CD4-positive, alpha-beta T cell treated with Interleukin-12 subunit alpha and Interleukin-12 subunit beta, for 1 hour (primary cell): Measurements from ENCODE around the gene LLGL2.
A peak's percentile ranks its signal among the peaks of the same experiment; 100 is the strongest.
"Not testable (repeated sequence)": the region's sequence is repeated elsewhere in the genome, so short reads cannot be mapped to it uniquely, and the experiment has no call there.

Experiments used
- DNase-seq: peaks from one replicate; pipeline ENCODE4 v3.0.0-alpha.2; 2020

The LLGL2 gene

GRCh38 chr17:75507733-75508719, 17.5 kb upstream of the LLGL2 start:
- no peak for DNase-seq

- DNase-seq: no peak
Observed at GRCh38 chr17:75508931-75509361, 16.6 kb upstream of the LLGL2 start.

GRCh38 chr17:75509528-75510258, 15.8 kb upstream of the LLGL2 start:
- no peak for DNase-seq

- no peak for DNase-seq
Observed at GRCh38 chr17:75511270-75511609, 14.3 kb upstream of the LLGL2 start.

- no peak for DNase-seq
Observed at GRCh38 chr17:75511610-75512575, 13.6 kb upstream of the LLGL2 start.

GRCh38 chr17:75512926-75513640, 12.4 kb upstream of the LLGL2 start:
- no peak for DNase-seq

- DNase-seq: no peak
Observed at GRCh38 chr17:75513641-75514000, 11.9 kb upstream of the LLGL2 start.

- no peak for DNase-seq
Observed at GRCh38 chr17:75514299-75514918, 11.1 kb upstream of the LLGL2 start.

GRCh38 chr17:75514919-75515495, 10.5 kb upstream of the LLGL2 start:
- no peak for DNase-seq

- peak; percentile 77 for DNase-seq
Observed at GRCh38 chr17:75515496-75516254, 9.8 kb upstream of the LLGL2 start, which contains the start of gene CASKIN2. CASKIN2 (minus strand) TSS chr17:75515537; CDS start chr17:75513804, 1,733 bp downstream.

- DNase-seq: peak; percentile 95
Observed at GRCh38 chr17:75516255-75516618, 9.3 kb upstream of the LLGL2 start, which contains the start of gene TSEN54. TSEN54 (plus strand) TSS chr17:75516528; CDS start chr17:75516561, 33 bp downstream.

- DNase-seq: peak; percentile 21
Observed at GRCh38 chr17:75516619-75517296, 8.7 kb upstream of the LLGL2 start.

GRCh38 chr17:75517297-75517865, 8.1 kb upstream of the LLGL2 start:
- peak; percentile 40 for DNase-seq

GRCh38 chr17:75518201-75518600, 7.3 kb upstream of the LLGL2 start:
- peak; percentile 68 for DNase-seq

GRCh38 chr17:75518983-75519537, 6.4 kb upstream of the LLGL2 start:
- DNase-seq: no peak

- DNase-seq: not testable (repeated sequence)
Observed at GRCh38 chr17:75520413-75520812, 5.1 kb upstream of the LLGL2 start.

GRCh38 chr17:75521290-75521689, 4.2 kb upstream of the LLGL2 start:
- no peak for DNase-seq

GRCh38 chr17:75521951-75522727, 3.4 kb upstream of the LLGL2 start:
- DNase-seq: no peak
